Osteoblast (primary cell): ENCODE measurements around the gene RBBP4. TPM values are rescaled to one million over a fixed set of nuclear protein-coding genes. Genes with fewer than 3 reads are reported as not detected.

Experiments used
- DNase-seq: peaks from one replicate; pipeline ENCODE4 v3.0.0; 2011; ENCODE audit warnings: low spot score, mixed read lengths; ENCODE audit not compliant: insufficient read length; ENCODE audit errors: missing footprints
- H2AFZ ChIP-seq: 2 replicates; pipeline ENCODE4 v1.6.0; 2011; ENCODE audit warnings: mild to moderate bottlenecking, low read length
- H3K27ac ChIP-seq: 2 replicates; pipeline ENCODE4 v1.5.1; 2011; ENCODE audit warnings: mild to moderate bottlenecking, low read depth, low read length, moderate library complexity
- H3K27me3 ChIP-seq: 2 replicates; pipeline ENCODE4 v1.6.0; 2012; ENCODE audit warnings: mild to moderate bottlenecking, control low read depth, inconsistent platforms, low read length, moderate library complexity; ENCODE audit not compliant: insufficient read depth
- H3K36me3 ChIP-seq: 2 replicates; pipeline ENCODE4 v1.5.1; 2011; ENCODE audit warnings: mild to moderate bottlenecking, low read length, control low read depth, moderate library complexity; ENCODE audit not compliant: insufficient read depth
- H3K4me1 ChIP-seq: 2 replicates; pipeline ENCODE4 v1.5.1; 2011; ENCODE audit warnings: mild to moderate bottlenecking, low read length, control low read depth, moderate library complexity; ENCODE audit not compliant: insufficient read depth
- H3K4me2 ChIP-seq: 2 replicates; pipeline ENCODE4 v1.6.0; 2011; ENCODE audit warnings: mild to moderate bottlenecking, low read length; ENCODE audit not compliant: insufficient read depth
- H3K4me3 ChIP-seq: fragments of 200-600 bp; sonication (generic); 3 replicates; pipeline ENCODE4 v1.5.1; 2012; ENCODE audit warnings: mild to moderate bottlenecking, low read length, inconsistent platforms; ENCODE audit not compliant: insufficient read depth
- H3K79me2 ChIP-seq: 2 replicates; pipeline ENCODE4 v1.6.0; 2012; ENCODE audit warnings: mild to moderate bottlenecking, low read length, control low read depth, inconsistent platforms; ENCODE audit not compliant: insufficient read depth
- H3K9me3 ChIP-seq: 2 replicates; pipeline ENCODE4 v1.5.1; 2011; ENCODE audit warnings: low read depth, low read length, control low read depth
- H4K20me1 ChIP-seq: 2 replicates; pipeline ENCODE4 v1.6.0; 2012; ENCODE audit warnings: mild to moderate bottlenecking, low read length, control low read depth; ENCODE audit not compliant: insufficient read depth
- total RNA-seq: library from RNA; depleted of rRNA; stranded (reverse); fragments of >200 nt; gene quantifications from 2 replicates; pipeline ENCODE4 v1.2.3, GENCODE V29; 2012
- TF ChIP-seq, protein P1 (sequence below): IDR thresholded peaks from 2 replicates; pipeline ENCODE4 v1.5.1; 2011; ENCODE audit warnings: mild to moderate bottlenecking, low read depth, low read length, moderate library complexity; ENCODE audit errors: extremely low read depth

The RBBP4 gene
- total RNA-seq, 1 donor, result 111 TPM

DNA sequence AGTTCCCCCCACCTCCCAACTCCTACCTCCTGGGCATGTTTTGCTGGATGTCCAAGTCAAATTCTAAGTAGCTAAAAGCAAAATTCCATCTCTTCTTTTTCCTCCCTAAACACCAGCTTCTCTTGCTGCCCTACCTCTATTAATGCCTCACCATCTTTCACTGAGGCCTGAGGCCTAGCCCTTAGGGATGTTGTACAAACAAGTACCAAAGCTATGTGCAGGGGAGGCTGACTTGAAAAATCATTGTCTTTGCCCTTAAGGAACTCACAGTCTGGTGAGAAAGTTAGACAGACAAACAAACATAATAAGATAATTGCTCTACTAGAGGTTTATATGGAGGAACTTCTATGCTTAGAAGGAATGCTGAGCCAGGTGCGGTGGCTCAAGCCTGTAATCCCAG lies 76.9 kb downstream of the RBBP4 start:
- Histone ChIP-seq H2AFZ (no peak overlapping the region), H3K9me3 (no peaks in the 10 kb centered on the region), H4K20me1 (no peaks in the 10 kb centered on the region), H3K27ac (no peak overlapping the region), H3K4me3 (no peak overlapping the region), H3K79me2 (no peaks in the 10 kb centered on the region), H3K27me3 (no peaks in the 10 kb centered on the region), H3K4me1 (peaks cover 14% of the 10 kb centered on the region), H3K4me2 (no peak overlapping the region), H3K36me3 (no peaks in the 10 kb centered on the region)
- DNase-seq, result peak; percentile 77
- TF ChIP-seq, protein P1, sequence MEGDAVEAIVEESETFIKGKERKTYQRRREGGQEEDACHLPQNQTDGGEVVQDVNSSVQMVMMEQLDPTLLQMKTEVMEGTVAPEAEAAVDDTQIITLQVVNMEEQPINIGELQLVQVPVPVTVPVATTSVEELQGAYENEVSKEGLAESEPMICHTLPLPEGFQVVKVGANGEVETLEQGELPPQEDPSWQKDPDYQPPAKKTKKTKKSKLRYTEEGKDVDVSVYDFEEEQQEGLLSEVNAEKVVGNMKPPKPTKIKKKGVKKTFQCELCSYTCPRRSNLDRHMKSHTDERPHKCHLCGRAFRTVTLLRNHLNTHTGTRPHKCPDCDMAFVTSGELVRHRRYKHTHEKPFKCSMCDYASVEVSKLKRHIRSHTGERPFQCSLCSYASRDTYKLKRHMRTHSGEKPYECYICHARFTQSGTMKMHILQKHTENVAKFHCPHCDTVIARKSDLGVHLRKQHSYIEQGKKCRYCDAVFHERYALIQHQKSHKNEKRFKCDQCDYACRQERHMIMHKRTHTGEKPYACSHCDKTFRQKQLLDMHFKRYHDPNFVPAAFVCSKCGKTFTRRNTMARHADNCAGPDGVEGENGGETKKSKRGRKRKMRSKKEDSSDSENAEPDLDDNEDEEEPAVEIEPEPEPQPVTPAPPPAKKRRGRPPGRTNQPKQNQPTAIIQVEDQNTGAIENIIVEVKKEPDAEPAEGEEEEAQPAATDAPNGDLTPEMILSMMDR, result no peak

- Histone ChIP-seq H3K9me3 (no peaks in the 10 kb centered on the region), H3K4me1 (peaks cover 14% of the 10 kb centered on the region), H3K27ac (no peak overlapping the region), H4K20me1 (no peaks in the 10 kb centered on the region), H3K27me3 (no peaks in the 10 kb centered on the region), H3K4me2 (no peak overlapping the region), H2AFZ (no peak overlapping the region), H3K79me2 (no peaks in the 10 kb centered on the region), H3K36me3 (no peaks in the 10 kb centered on the region), H3K4me3 (no peak overlapping the region)
- DNase-seq, result peak; percentile 66
- TF ChIP-seq, protein P1, result no peak
These were observed 77.5 kb downstream of the RBBP4 start for GRCh38 chr1:32728413-32729077.

DNA sequence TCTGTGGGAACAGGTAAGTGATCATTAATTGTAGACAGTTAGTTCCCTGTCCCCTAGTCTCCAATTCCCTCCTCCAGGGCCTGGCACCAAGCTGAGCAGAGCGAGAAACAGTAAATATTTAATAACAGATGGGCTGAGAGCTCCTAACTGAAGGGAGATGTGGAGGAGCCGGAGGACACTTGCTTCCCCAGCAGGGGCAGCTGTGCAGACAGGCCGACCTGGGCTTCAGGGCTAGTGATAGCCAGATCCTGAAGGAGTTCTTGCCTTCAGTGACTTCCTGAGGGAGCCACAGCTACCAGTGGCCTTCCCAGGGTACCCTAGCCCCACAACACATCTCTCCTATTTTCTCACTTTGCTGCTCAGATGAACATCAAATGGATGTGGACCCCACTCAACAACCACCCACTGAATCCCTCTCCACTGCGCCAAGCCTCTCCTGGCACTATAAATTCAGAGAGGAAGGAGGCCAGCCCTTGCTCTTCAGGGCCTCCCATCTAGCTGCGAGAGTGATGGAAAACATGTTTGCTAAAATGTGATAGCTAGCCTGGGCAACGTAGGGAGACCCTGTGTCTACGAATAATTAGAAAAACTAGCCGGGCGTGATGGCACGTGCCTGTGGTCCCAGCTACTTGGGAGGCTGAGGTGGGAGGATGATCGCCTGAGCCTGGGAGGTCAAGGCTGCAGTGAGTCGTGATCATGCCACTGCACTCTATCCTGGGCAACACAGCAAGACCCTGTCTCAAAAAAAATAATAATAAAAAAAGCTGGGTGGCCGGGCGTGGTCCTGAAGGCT lies 78.4 kb downstream of the RBBP4 start:
- Histone ChIP-seq H4K20me1 (no peaks in the 10 kb centered on the region), H3K27ac (no peak overlapping the region), H3K79me2 (no peaks in the 10 kb centered on the region), H3K4me1 (peaks cover 14% of the 10 kb centered on the region), H3K36me3 (no peaks in the 10 kb centered on the region), H3K4me3 (no peak overlapping the region), H3K27me3 (no peaks in the 10 kb centered on the region), H3K4me2 (no peak overlapping the region), H2AFZ (no peak overlapping the region), H3K9me3 (no peaks in the 10 kb centered on the region)
- TF ChIP-seq, protein P1, result no peak
- peak; percentile 49 for DNase-seq

GRCh38 chr1:32733582-32734321 lies 82.7 kb downstream of the RBBP4 start:
- TF ChIP-seq, protein P1, result no peak
- Histone ChIP-seq H3K36me3 (no peaks in the 10 kb centered on the region), H3K27me3 (no peaks in the 10 kb centered on the region), H4K20me1 (no peaks in the 10 kb centered on the region), H3K79me2 (no peaks in the 10 kb centered on the region), H3K4me3 (no peak overlapping the region), H3K4me2 (no peak overlapping the region), H2AFZ (peak overlapping the region; percentile 18), H3K27ac (no peak overlapping the region), H3K4me1 (peaks cover 4% of the 10 kb centered on the region), H3K9me3 (no peaks in the 10 kb centered on the region)
- DNase-seq, result peak; percentile 43
